Prostate gland (tissue), 2 donors: ENCODE measurements around the gene RINL.

Experiments used
- CTCF ChIP-seq, 4 experiments: fragments of 200-600 bp in 2 of 4; fragments of 450-650 bp in 2 of 4; sonication (generic) in 2 of 4; IDR thresholded peaks; 1 replicate in 3 of 4; 2 replicates in 1 of 4; pipeline ENCODE4 v1.5.1; 2016 to 2019; ENCODE audit warnings: antibody characterized with exemption in 4 of 4, mild to moderate bottlenecking in 2 of 4, moderate library complexity in 2 of 4
- POLR2AphosphoS5 ChIP-seq: sonication (generic); formaldehyde crosslinking; IDR thresholded peaks from one replicate; pipeline ENCODE4 v1.6.1; 2017; ENCODE audit warnings: antibody characterized with exemption

GRCh38 chr19:38901683-38902082, 23.6 kb upstream of the RINL start:
- no peak for TF ChIP-seq CTCF (IDR thresholded peaks at IDR 0.05)
- no peak for TF ChIP-seq POLR2AphosphoS5
